ENCODE measurements around the gene LNPEP. TPM values are rescaled to one million over a fixed set of nuclear protein-coding genes. Genes with fewer than 3 reads are reported as not detected.

Gene LNPEP
- total and polyA plus RNA-seq, 4 donors = 1.9 to 19.7 (median 9.5) TPM

- H3K27ac ChIP-seq (ENCODE audit: low read depth in 1 of 2, low read length in 2 of 2) = no peak overlapping the region
- H3K4me3 ChIP-seq (ENCODE audit: low read depth in 1 of 3, low read length in 3 of 3) = no peak overlapping the region
- no peak for TF ChIP-seq FOXA1 (IDR thresholded peaks at IDR 0.05)
- no peak for TF ChIP-seq SP1 (IDR thresholded peaks at IDR 0.05)
- WGBS = 82% methylated on average over 3 of the region's 3 CpGs
- H3K27me3 ChIP-seq (ENCODE audit: control insufficient read depth in 4 of 4, insufficient read depth in 4 of 4, low read length in 3 of 4) = no peaks in the 10 kb centered on the region
- H3K36me3 ChIP-seq (ENCODE audit: control insufficient read depth in 4 of 4, insufficient read depth in 3 of 4, low read depth in 1 of 4, low read length in 3 of 4) = peaks cover 0 to 3% (median 0%) of the 10 kb centered on the region in 4 donors
- no peak for DNase-seq (ENCODE audit: low spot score)
- H3K4me1 ChIP-seq (ENCODE audit: control insufficient read depth in 4 of 4, insufficient read depth in 4 of 4, low read length in 3 of 4) = no peaks in the 10 kb centered on the region
- H3K9ac ChIP-seq (ENCODE audit: low read depth in 1 of 2, low read length in 2 of 2) = no peak overlapping the region
- peaks cover 0 to 3% (median 0%) of the 10 kb centered on the region in 4 donors for H3K9me3 ChIP-seq (ENCODE audit: control insufficient read depth in 4 of 4, low read length in 3 of 4)
Observed at GRCh38 chr5:96924016-96924443, 11.8 kb upstream of the LNPEP start.

GRCh38 chr5:96926276-96926675 lies 9.6 kb upstream of the LNPEP start:
- Histone ChIP-seq H3K9me3 (ENCODE audit: control insufficient read depth in 4 of 4, low read length in 3 of 4) (peaks cover 0 to 3% (median 0%) of the 10 kb centered on the region in 4 donors), H3K4me1 (ENCODE audit: control insufficient read depth in 4 of 4, insufficient read depth in 4 of 4, low read length in 3 of 4) (no peaks in the 10 kb centered on the region), H3K4me3 (ENCODE audit: low read depth in 1 of 3, low read length in 3 of 3) (no peak overlapping the region), H3K36me3 (ENCODE audit: control insufficient read depth in 4 of 4, insufficient read depth in 3 of 4, low read depth in 1 of 4, low read length in 3 of 4) (no peaks in the 10 kb centered on the region), H3K27me3 (ENCODE audit: control insufficient read depth in 4 of 4, insufficient read depth in 4 of 4, low read length in 3 of 4) (no peaks in the 10 kb centered on the region), H3K27ac (ENCODE audit: low read depth in 1 of 2, low read length in 2 of 2) (no peak overlapping the region), H3K9ac (ENCODE audit: low read depth in 1 of 2, low read length in 2 of 2) (no peak overlapping the region)
- no peak for DNase-seq (ENCODE audit: low spot score)
- TF ChIP-seq FOXA2 (IDR thresholded peaks at IDR 0.05) (no peak), FOXA1 (IDR thresholded peaks at IDR 0.05) (no peak), NR2F2 (IDR thresholded peaks at IDR 0.05) (no peak), HNF4G (IDR thresholded peaks at IDR 0.05) (no peak), HNF4A (conservative IDR thresholded peaks at IDR 0.05) (no peak), RXRA (IDR thresholded peaks at IDR 0.05) (no peak), CTCF (IDR thresholded peaks at IDR 0.05; ENCODE audit: low read depth, low read length, missing input control) (no peak), REST (IDR thresholded peaks at IDR 0.05) (no peak), SP1 (IDR thresholded peaks at IDR 0.05) (no peak), MAX (IDR thresholded peaks at IDR 0.05) (no peak), JUND (IDR thresholded peaks at IDR 0.05) (no peak), YY1 (IDR thresholded peaks at IDR 0.05) (no peak), ZBTB33 (IDR thresholded peaks at IDR 0.05) (no peak), ATF3 (IDR thresholded peaks at IDR 0.05) (no peak), EGR1 (IDR thresholded peaks at IDR 0.05; ENCODE audit: low read depth in 2 of 2) (no peak), TAF1 (conservative IDR thresholded peaks at IDR 0.05) (no peak), RAD21 (IDR thresholded peaks at IDR 0.05) (no peak), GABPA (IDR thresholded peaks at IDR 0.05 in 1 of 2, conservative IDR thresholded peaks at IDR 0.05 in 1 of 2) (no peak)
- WGBS = 89% methylated on average over 1 of the region's 1 CpG

Data from liver (tissue), 9 donors.